HG03159 (cell line): ENCODE results near the gene USP13.

ENCODE experiments used
- ATAC-seq: cut with Tn5 transposase; IDR thresholded peaks from one replicate; pipeline ENCODE4 v1.9.1; 2021; ENCODE audit warnings: mild to moderate bottlenecking, moderate library complexity; ENCODE audit not compliant: unreplicated experiment

USP13 gene

GRCh38 chr3:179694731-179695130 lies 41.9 kb downstream of the USP13 start:
- no peak for ATAC-seq

DNA sequence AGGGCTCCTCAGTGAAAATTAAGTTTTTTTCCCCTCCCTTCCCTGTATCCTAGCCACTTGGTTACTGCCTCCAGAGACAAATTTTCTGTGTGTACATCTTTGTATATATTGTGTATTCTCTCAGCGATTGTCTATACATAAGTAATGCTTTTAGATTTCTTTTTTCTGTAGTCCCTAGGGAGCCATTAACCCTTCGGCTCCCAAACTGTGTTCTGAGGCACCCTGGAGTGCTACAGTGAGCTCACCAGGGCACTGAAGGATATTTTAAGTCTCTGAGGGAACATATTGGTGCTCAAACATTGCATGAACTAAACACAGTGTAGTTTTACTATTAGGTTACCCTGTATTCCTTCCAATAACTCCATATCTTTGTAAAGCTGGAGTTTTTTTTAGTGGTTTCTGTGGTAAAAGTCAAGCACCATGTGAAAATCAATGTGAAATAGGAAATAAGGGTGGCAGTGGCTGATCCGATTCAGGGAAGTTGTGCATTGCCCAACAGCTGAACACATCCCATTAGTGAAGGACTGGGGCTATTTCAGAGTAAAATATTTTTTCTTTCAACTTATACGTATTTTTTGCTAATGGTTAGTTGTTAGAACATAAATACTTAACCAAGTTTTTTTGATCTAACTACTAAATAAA lies 43.0 kb downstream of the USP13 start:
- ATAC-seq = no peak

GRCh38 chr3:179697736-179698332 lies 45.0 kb downstream of the USP13 start:
- no peak for ATAC-seq

GRCh38 chr3:179700716-179701115 lies 47.9 kb downstream of the USP13 start:
- ATAC-seq = no peak

DNA sequence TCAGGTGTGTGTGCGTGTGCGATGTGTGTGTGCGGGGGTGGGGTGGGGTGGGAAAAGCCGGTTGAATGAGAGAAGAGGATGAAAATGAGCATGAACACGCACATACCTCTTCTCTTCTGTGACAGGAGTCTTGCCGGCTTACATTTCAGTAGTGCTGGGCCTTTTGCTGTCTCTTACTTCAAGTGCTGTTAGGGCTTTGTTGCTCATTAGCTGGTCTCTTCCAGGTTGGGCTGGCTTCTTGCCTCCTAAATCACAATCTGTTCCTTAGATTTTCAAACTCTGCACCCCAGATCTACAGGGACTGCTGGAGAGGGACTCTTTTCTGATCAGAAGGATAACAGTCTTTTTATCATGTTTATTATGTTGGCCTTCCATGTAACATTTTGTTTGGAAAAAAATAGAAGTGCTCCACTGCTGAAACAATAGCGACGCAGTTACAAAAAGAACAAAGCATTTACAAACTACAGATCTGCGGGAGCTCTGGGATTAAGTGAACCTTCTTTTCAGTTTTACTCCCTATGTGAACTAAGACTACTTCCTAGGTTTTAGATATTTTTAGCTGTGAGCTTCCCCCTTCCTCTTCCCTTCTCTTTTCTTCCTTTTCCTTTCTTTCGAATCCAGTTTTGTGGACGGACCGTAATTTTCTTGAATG lies 48.5 kb downstream of the USP13 start:
- no peak for ATAC-seq

- no peak for ATAC-seq
Observed at GRCh38 chr3:179702271-179702947, 49.6 kb downstream of the USP13 start.

- ATAC-seq = no peak
Observed at GRCh38 chr3:179703816-179704215, 51.0 kb downstream of the USP13 start.

- no peak for ATAC-seq
Observed at GRCh38 chr3:179706233-179706632, 53.4 kb downstream of the USP13 start.

DNA sequence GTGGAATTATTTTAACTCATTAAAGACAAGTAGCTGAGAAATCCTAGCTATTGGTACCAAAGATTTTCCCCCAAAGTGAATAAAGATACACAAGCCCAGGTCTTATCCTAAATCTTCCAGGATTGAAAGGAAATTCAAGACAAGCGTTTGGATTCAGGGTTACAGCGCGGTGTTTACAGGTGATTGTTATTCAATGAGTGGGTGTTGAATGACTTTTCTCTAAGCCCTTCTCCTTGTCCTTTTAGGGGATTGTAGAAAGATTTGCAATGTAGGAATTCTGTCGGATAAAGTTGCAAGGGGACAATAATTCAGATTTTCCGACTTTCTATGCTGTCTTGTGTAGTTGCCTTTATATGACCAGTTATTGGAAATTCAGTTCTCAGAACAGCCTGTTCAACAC lies 57.2 kb downstream of the USP13 start:
- no peak for ATAC-seq

- no peak for ATAC-seq
Observed at GRCh38 chr3:179713643-179714090, 60.8 kb downstream of the USP13 start.

DNA sequence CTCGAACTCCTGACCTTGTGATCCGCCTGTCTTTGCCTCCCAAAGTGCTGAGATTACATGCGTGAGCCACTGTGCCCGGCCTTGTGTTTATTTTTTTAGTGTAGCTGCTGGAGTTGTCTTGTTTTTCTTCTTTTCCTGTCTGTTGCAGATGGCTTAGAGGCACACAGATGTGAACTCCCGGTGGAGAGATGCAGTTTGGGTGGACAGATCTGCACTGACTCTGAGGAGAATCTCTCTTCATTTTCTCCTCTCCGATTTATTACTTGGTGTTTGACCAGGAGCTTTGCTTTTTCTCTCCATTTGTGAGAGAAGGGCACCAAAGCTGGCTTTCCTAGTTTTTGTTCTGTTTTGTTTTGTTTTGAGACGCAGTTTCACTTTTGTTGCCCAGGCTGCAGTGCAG lies 62.7 kb downstream of the USP13 start:
- ATAC-seq = no peak

GRCh38 chr3:179716226-179716625 lies 63.4 kb downstream of the USP13 start:
- no peak for ATAC-seq

- no peak for ATAC-seq
Observed at GRCh38 chr3:179716811-179717210, 64.0 kb downstream of the USP13 start.

DNA sequence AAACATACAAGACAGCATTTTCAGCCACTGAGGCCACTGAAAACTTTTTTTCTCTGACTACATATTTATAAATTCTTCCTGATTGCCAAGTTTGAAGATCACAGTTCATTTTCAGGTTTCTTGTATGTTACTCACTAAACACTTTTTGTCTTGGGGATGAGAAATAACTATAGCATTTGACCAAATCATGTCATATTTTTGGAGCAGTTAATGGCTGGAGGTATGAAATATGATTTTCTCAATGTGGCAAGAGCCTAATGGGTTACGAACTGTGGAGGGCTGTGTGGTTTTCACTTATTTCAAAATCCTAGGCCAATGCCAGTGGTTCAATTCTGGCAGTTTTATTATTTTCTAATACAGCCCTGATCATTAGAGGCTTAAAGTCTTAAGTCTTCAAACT lies 64.4 kb downstream of the USP13 start:
- no peak for ATAC-seq

DNA sequence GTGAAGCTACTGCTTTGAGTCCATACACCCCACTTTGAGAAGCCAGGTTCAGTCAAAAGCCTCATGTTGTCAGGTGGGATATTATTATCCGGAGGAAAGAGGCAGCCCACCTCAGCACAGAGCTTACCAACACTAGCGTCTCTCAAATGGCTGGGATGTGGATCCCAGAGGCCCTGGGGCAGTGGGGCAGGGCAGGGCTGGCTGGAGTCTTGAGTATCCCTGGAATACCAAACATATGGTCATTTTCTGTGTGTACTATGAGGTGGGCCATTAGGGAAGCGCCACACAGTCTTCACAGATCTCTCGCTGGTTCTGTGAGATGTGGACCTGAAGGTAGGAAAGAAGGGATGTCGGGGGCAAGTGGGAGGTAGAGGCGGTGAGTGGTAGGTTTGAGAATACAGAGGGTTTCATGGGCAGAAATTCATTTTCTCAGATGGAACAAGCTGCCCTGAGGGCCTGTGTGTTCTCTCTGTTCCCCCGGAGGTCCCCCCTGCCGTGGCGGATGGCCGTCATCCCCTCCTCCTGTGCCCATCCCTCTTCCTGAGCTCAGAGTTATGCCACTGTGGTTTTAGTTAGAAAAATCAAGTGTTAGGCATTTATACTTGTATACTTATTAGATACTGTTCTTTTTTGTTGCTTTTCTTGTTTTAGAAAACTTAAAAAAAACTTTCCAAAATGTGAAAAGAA lies 66.4 kb downstream of the USP13 start:
- ATAC-seq = no peak

- ATAC-seq = no peak
Observed at GRCh38 chr3:179720196-179720595, 67.4 kb downstream of the USP13 start.

DNA sequence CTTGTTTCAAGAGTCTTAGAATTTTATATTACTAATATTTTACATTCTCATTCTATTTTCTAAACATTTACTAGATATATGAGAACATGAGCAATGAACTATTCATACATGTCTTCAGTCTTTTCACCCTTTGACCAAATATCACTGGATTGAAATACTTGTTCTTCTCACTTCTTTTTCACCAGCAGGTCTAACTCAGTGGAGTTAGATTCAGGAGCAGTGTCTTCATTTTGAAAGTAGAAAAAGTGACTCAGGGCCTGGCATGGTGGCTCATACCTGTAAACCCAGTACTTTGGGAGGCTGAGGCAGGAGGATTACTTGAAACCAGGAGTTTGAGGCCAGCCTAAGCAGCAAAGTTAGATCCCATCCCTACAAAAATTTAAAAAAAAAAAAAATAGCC lies 70.8 kb downstream of the USP13 start:
- no peak for ATAC-seq

GRCh38 chr3:179726075-179726699 lies 73.3 kb downstream of the USP13 start:
- ATAC-seq = no peak

DNA sequence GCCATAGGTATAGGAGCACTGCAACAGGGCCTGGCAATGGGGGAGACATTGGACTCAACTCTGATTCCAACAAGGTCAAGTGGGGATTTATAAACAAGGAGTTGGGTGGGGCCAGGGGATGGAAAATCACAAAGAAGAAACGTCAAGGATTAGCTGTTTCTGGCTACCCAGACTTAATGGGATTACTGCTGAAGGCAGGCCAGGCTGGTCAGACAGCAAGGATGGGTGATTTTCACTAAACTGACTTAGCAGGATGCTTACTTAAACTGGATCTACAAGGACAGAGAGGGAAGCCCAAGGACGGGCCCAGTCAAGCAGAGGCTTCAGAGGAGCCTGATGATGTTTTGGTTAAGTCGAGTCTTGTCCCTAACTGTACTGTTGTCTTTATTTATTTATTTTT lies 76.2 kb downstream of the USP13 start:
- no peak for ATAC-seq

GRCh38 chr3:179729981-179730380 lies 77.1 kb downstream of the USP13 start:
- ATAC-seq = no peak

DNA sequence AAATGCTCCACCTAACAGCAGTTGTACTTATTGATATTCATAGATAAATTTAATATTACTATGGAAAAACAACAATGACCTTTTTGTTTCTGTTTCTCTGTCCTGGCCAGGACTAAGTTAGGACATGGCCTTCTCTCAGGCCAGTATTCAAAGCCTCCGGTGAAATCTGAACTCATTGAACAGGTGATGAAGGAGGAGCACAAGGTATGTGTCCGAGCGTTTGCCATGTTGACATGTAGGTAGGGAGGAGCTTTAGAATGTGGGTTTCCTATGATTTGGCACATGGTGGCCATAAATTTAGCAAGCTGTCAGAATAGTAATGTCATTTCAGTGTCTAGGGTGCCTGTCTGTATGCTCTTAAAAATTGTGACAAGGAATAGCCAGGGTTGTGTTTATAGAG lies 77.7 kb downstream of the USP13 start:
- ATAC-seq = no peak
